ENCODE measurements around the gene MS4A2. TPM values are rescaled to one million over a fixed set of nuclear protein-coding genes. Genes with fewer than 3 reads are reported as not detected.

The MS4A2 gene
- total and polyA plus RNA-seq, 11 donors = 0.01 to 0.57 (median 0.18) TPM; not detected in 1

- WGBS, 4 donors = 54 to 69% (median 61%) methylated on average over 3 of the region's 3 CpGs
- ATAC-seq = no peak
- Histone ChIP-seq H3K9me3 (no peaks in the 10 kb centered on the region), H3K27ac (no peak overlapping the region), H3K36me3 (no peaks in the 10 kb centered on the region), H3K27me3 (no peaks in the 10 kb centered on the region), H3K4me3 (no peak overlapping the region), H3K4me1 (no peaks in the 10 kb centered on the region)
- no peak for DNase-seq
- TF ChIP-seq POLR2A (IDR thresholded peaks at IDR 0.05) = no peak
- no peak for TF ChIP-seq CTCF (IDR thresholded peaks at IDR 0.05)
- intact Hi-C loops (cut with DNase I) = no loop called here
Measured at GRCh38 chr11:60080535-60080934, 7.9 kb upstream of the MS4A2 start.

GRCh38 chr11:60084631-60085273, 3.7 kb upstream of the MS4A2 start:
- no peaks in the 10 kb centered on the region for H3K9me3 ChIP-seq
- WGBS, 4 donors = 67 to 82% (median 75%) methylated on average over 3 of the region's 3 CpGs
- intact Hi-C loops (cut with DNase I) = no loop called here
- no peak for TF ChIP-seq CTCF (IDR thresholded peaks at IDR 0.05)
- TF ChIP-seq POLR2A (IDR thresholded peaks at IDR 0.05) = no peak
- no peaks in the 10 kb centered on the region for H3K4me1 ChIP-seq
- H3K4me3 ChIP-seq = no peak overlapping the region
- H3K27ac ChIP-seq = no peak overlapping the region
- H3K36me3 ChIP-seq = no peaks in the 10 kb centered on the region
- DNase-seq (no peak), ATAC-seq (no peak)
- H3K27me3 ChIP-seq = no peaks in the 10 kb centered on the region

DNA sequence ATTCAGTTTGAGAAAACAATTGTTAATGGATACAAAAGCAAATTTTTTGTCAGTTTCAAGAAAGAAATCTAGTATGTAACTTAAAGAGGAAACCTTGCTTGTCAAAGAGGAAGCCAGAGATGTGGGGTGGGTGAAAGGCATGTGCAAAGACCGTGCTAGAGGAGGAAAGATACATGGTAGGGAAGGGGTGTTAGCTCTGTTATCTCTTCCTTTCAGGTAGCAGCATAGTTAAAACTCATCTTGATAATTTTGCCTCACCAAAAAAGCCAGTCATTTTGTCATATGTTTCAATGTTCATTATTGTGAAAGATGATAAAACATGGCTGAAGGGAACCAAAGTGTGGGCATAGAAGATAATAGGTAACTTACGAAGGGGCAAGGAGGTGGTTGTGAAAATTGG, 2.6 kb upstream of the MS4A2 start:
- 72 to 82% (median 78%) methylated on average over 2 of the region's 2 CpGs for WGBS, 4 donors
- intact Hi-C loops (cut with DNase I) = no loop called here
- no peak for DNase-seq
- H3K36me3 ChIP-seq = no peaks in the 10 kb centered on the region
- TF ChIP-seq CTCF (IDR thresholded peaks at IDR 0.05) (no peak), POLR2A (IDR thresholded peaks at IDR 0.05) (no peak)
- ATAC-seq = no peak
- H3K9me3 ChIP-seq = no peaks in the 10 kb centered on the region
- no peaks in the 10 kb centered on the region for H3K27me3 ChIP-seq
- H3K4me3 ChIP-seq = no peak overlapping the region
- H3K27ac ChIP-seq = no peak overlapping the region
- no peaks in the 10 kb centered on the region for H3K4me1 ChIP-seq

GRCh38 chr11:60087239-60087638, 1.2 kb upstream of the MS4A2 start:
- Histone ChIP-seq H3K27ac (no peak overlapping the region), H3K4me3 (no peak overlapping the region), H3K36me3 (no peaks in the 10 kb centered on the region), H3K27me3 (peaks cover 0 to 6% (median 0%) of the 10 kb centered on the region in 9 donors), H3K4me1 (no peaks in the 10 kb centered on the region), H3K9me3 (no peaks in the 10 kb centered on the region)
- 34 to 78% (median 60%) methylated on average over 1 of the region's 1 CpG for WGBS, 4 donors
- no peak for TF ChIP-seq POLR2A (IDR thresholded peaks at IDR 0.05)
- TF ChIP-seq CTCF (IDR thresholded peaks at IDR 0.05) = no peak
- ATAC-seq (peak in 1 of 4 donors; percentile 75), DNase-seq (no peak)
- intact Hi-C loops (cut with DNase I) = no loop called here
